Stimulated activated CD8-positive, alpha-beta memory T cell treated with anti-CD3 and anti-CD28 coated beads, Interleukin-15, amount 100 ng/mL, for 24 hours (primary cell): Measurements from ENCODE around the gene HCAR3.
"Not testable (repeated sequence)": the region's sequence is repeated elsewhere in the genome, so short reads cannot be mapped to it uniquely, and the experiment has no call there.

Experiments used
- DNase-seq: peaks from one replicate; pipeline ENCODE4 v3.0.0-alpha.2; 2020; ENCODE audit warnings: low read depth

Gene HCAR3

DNA sequence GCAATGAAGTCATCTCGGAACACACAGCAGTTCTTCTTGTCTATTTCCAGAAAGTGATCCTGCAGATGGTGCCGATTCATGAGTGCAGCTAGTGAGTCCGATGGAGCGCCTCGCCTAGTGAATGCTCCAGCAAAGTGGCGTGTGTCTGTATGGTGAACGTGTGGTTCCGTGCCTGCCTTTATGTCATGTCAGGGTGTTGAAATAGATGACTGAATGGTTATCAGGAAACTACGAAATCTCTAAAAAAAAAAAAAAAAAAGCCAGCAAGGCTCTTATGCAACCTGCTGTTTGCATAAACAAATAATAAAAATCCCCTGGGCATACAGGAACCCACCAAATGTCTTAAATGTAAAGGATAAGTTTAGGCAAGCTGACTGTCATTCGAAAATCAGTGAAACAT, at the start of gene HCAR3:
Gene HCAR3 (minus strand): TSS at position 154 of the 400 bp plus-strand sequence. CDS start 74 bp downstream, at position 80.
- DNase-seq: not testable (repeated sequence)

DNA sequence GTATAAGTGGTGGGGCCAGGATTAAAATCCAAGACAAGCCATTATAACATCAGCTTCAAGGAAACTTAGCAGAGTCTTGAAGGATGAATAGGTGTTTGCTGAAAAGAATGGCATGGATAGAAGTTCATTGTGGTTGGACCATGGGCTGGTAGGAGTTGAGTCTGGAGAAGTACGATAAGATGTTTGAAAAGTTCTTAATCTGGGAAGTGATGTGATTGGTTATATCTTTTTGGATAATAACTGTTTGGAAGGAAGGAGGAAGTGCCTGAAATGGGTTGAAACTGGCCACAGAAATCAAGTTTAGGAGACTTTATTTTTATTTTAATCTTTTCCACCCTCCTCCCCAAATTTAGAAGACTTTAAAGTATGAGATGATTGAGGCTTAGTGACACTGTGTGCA, 41.0 kb upstream of the HCAR3 start:
- DNase-seq: no peak

DNA sequence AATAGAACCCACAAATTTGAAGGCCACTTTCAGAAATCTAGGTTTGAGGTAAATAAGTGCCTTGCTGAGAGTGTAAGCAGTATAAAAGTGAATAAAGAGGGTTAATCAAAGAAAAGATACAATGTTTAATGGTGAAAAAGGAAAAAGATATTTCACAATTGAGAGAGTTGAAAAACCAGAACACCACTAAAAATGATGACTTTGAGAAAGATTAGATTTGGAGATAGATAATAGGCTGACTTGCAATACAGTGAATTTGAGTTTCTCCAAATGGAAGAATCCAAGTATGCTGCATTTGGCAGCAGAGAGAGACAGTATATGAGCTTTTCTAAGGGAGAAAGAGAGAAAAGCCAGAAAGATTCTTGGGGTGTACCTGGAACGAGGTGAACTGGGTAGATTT, 38.2 kb upstream of the HCAR3 start:
- no peak for DNase-seq

DNA sequence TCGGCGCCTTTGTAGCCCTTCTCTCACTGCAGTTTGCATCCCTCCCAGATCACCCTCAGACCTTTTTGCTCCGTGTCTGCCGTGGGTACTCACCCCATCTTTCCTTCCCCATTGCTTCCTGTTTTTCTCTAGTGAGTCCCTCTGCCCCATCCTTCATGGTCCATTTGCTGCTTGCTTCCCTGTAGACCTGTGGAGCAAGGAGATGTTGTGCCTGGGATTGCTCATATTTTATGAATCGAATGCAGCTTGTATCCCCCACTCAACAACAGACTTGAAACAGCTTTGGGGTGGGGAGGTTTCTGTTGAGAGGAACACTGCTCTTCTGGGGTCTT, 36.7 kb upstream of the HCAR3 start:
- DNase-seq: no peak

- peak; percentile 98 for DNase-seq
Measured at GRCh38 chr12:122752464-122753318, 36.1 kb upstream of the HCAR3 start, which contains the start of gene DENR. Gene DENR (plus strand): TSS chr12:122752824. CDS start chr12:122753702, 878 bp downstream.

GRCh38 chr12:122750781-122751515, 34.3 kb upstream of the HCAR3 start:
- not testable (repeated sequence) for DNase-seq

GRCh38 chr12:122749569-122750332, 33.1 kb upstream of the HCAR3 start:
- DNase-seq: no peak

GRCh38 chr12:122747224-122748135, 30.9 kb upstream of the HCAR3 start:
- no peak for DNase-seq

GRCh38 chr12:122743895-122744525, 27.4 kb upstream of the HCAR3 start:
- DNase-seq: no peak

DNA sequence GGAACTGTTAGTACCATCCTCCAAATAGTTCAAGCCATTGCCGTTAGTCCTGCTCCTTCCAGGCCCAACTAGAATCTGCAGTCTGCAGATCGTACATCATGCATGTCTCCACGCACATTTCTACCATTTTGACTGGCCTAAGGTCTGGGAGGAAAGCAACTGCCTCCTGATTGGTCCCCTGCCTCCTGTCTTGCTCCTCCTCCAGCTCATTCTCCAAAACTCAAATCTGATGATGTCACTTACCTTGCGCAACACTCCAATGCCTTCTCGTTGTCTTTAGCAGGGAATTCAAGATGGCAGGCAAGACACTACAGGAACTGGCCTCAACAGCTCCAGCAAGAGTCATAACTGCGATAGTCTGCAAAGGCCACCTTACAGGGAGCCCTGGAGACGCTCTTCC, 23.7 kb upstream of the HCAR3 start:
- DNase-seq: no peak

GRCh38 chr12:122738571-122738970, 22.0 kb upstream of the HCAR3 start:
- no peak for DNase-seq

- DNase-seq: no peak
Measured at GRCh38 chr12:122732611-122733010, 16.0 kb upstream of the HCAR3 start.

- no peak for DNase-seq
Measured at GRCh38 chr12:122732170-122732569, 15.6 kb upstream of the HCAR3 start.

GRCh38 chr12:122730215-122731014, 13.8 kb upstream of the HCAR3 start, which contains the start of gene HCAR1:
Gene HCAR1 (minus strand): TSS chr12:122730844. CDS start chr12:122730339, 505 bp downstream.
- DNase-seq: no peak

GRCh38 chr12:122729583-122730214, 13.1 kb upstream of the HCAR3 start:
- no peak for DNase-seq

DNA sequence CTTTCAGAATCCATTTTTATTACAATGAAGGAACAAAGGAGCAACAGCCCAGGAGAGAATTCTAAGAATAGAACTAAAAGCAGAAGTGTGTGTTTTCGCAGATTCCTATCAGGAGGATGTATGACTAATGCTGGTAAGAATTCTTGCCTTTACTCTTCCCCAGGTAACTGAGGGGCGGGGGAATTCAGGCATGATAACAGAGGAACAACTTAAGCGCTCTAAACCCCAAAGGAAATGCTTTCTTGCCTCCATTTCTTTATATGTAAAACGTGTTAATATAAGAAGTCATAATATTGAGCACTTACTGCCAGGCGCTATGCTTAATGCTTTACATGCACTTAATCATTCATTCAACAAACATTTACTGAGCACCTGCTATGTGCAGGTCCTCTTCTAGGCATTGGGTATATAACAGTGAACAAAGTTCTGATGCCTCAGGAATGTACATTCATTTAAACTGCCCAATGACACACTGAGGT, 9.5 kb upstream of the HCAR3 start:
- DNase-seq: no peak

GRCh38 chr12:122725452-122726079, 9.0 kb upstream of the HCAR3 start:
- no peak for DNase-seq

DNA sequence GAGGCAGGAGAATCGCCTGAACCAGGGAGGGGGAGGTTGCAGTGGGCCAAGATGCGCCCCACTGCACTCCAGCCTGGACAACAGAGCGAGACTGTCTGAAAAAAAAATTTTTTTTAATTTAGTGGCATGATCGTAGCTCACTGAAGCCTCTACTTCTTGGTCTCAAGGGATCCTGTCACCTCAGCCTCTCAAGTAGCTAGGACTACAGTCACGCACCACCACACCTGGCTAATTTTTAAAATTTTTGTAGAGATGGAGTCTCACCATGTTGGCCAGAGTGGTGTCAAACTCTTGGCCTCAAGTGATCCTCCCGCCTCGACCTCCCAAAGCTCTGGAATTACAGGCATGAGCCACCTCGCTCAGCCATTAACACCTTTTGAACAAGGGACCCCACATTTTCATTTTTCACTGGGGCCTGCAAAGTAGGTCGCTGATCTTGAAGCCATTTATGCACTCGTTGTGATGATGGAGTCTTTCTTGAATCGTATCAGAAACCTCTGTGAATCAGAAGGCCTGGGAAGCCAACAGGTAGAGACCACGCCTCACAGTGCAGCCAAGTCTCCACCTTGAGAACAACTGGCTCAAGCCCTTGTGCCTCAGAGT, 8.1 kb upstream of the HCAR3 start:
- no peak for DNase-seq
